ENCODE measurements around the gene MID1. TPM values are rescaled to one million over a fixed set of nuclear protein-coding genes. Genes with fewer than 3 reads are reported as not detected.
A peak's percentile ranks its signal among the peaks of the same experiment; 100 is the strongest.

Gene MID1
- total RNA-seq, 1 donor from 2014 or later = 13.9 TPM

- no peaks in the 10 kb centered on the region for H3K27me3 Mint-ChIP-seq (ENCODE audit: low read depth)
- no peaks in the 10 kb centered on the region for H3K36me3 Mint-ChIP-seq (ENCODE audit: low read depth)
- TF ChIP-seq CTCF (IDR thresholded peaks at IDR 0.05) = no peak
- H3K27ac Mint-ChIP-seq (ENCODE audit: unreplicated experiment) = no peak overlapping the region
- H3K4me3 Mint-ChIP-seq (ENCODE audit: unreplicated experiment) = no peak overlapping the region
- peaks cover 6% of the 10 kb centered on the region for H3K9me3 Mint-ChIP-seq (ENCODE audit: low read depth)
- peaks cover 19% of the 10 kb centered on the region for H3K4me1 Mint-ChIP-seq (ENCODE audit: low read depth)
- no peak for DNase-seq (ENCODE audit: low spot score)
Observed at GRCh38 chrX:10630320-10630719, 9.9 kb upstream of the MID1 start.

GRCh38 chrX:10629905-10630304 is 9.5 kb upstream of the MID1 start:
- Mint-ChIP-seq H3K9me3 (ENCODE audit: low read depth) (peaks cover 6% of the 10 kb centered on the region), H3K4me3 (ENCODE audit: unreplicated experiment) (no peak overlapping the region), H3K27ac (ENCODE audit: unreplicated experiment) (no peak overlapping the region), H3K4me1 (ENCODE audit: low read depth) (peaks cover 16% of the 10 kb centered on the region), H3K27me3 (ENCODE audit: low read depth) (no peaks in the 10 kb centered on the region), H3K36me3 (ENCODE audit: low read depth) (no peaks in the 10 kb centered on the region)
- TF ChIP-seq CTCF (IDR thresholded peaks at IDR 0.05) = no peak
- DNase-seq (ENCODE audit: low spot score) = no peak

- Mint-ChIP-seq H3K4me1 (ENCODE audit: low read depth) (peaks cover 7% of the 10 kb centered on the region), H3K9me3 (ENCODE audit: low read depth) (peaks cover 6% of the 10 kb centered on the region), H3K27ac (ENCODE audit: unreplicated experiment) (no peak overlapping the region), H3K27me3 (ENCODE audit: low read depth) (no peaks in the 10 kb centered on the region), H3K36me3 (ENCODE audit: low read depth) (no peaks in the 10 kb centered on the region), H3K4me3 (ENCODE audit: unreplicated experiment) (no peak overlapping the region)
- TF ChIP-seq CTCF (IDR thresholded peaks at IDR 0.05) = no peak
- DNase-seq (ENCODE audit: low spot score) = no peak
Observed at GRCh38 chrX:10628906-10629305, 8.5 kb upstream of the MID1 start.

GRCh38 chrX:10622197-10622596 is 1.8 kb upstream of the MID1 start:
- no peak overlapping the region for H3K4me3 Mint-ChIP-seq (ENCODE audit: unreplicated experiment)
- no peak for TF ChIP-seq CTCF (IDR thresholded peaks at IDR 0.05)
- H3K27ac Mint-ChIP-seq (ENCODE audit: unreplicated experiment) = no peak overlapping the region
- peaks cover 17% of the 10 kb centered on the region for H3K4me1 Mint-ChIP-seq (ENCODE audit: low read depth)
- H3K9me3 Mint-ChIP-seq (ENCODE audit: low read depth) = no peaks in the 10 kb centered on the region
- H3K27me3 Mint-ChIP-seq (ENCODE audit: low read depth) = no peaks in the 10 kb centered on the region
- H3K36me3 Mint-ChIP-seq (ENCODE audit: low read depth) = no peaks in the 10 kb centered on the region
- DNase-seq (ENCODE audit: low spot score) = no peak

- no peak for TF ChIP-seq CTCF (IDR thresholded peaks at IDR 0.05)
- Mint-ChIP-seq H3K4me1 (ENCODE audit: low read depth) (peaks cover 34% of the 10 kb centered on the region), H3K9me3 (ENCODE audit: low read depth) (no peaks in the 10 kb centered on the region), H3K36me3 (ENCODE audit: low read depth) (no peaks in the 10 kb centered on the region), H3K27ac (ENCODE audit: unreplicated experiment) (peak overlapping the region; percentile 91), H3K4me3 (ENCODE audit: unreplicated experiment) (peak overlapping the region; percentile 81), H3K27me3 (ENCODE audit: low read depth) (no peaks in the 10 kb centered on the region)
- no peak for DNase-seq (ENCODE audit: low spot score)
Observed at GRCh38 chrX:10619425-10620046, 849 bp downstream of the MID1 start.

Data from chondrocyte (in vitro differentiated cells).